HepG2 (cell line): ENCODE data around the gene INAFM1. TPM values are rescaled to one million over a fixed set of nuclear protein-coding genes. Genes with fewer than 3 reads are reported as not detected.

Experiments used
- ATF1 ChIP-seq: IDR thresholded peaks from 2 replicates; pipeline ENCODE4 v1.6.1; 2016; ENCODE audit warnings: mild to moderate bottlenecking, control low read depth
- BRCA1 ChIP-seq: sonication (generic); formaldehyde crosslinking; IDR thresholded peaks from 2 replicates; pipeline ENCODE4 v1.4.0; 2020; ENCODE audit warnings: missing genetic modification reagents
- CREB1 ChIP-seq, 2 experiments: fragments of 450-650 bp in 1 of 2; IDR thresholded peaks; 2 replicates each; pipeline ENCODE4 v1.6.1; 2016 to 2017; ENCODE audit warnings: control low read depth in 1 of 2, mild to moderate bottlenecking in 1 of 2, missing compliant biosample characterization in 1 of 2, missing genetic modification characterization in 1 of 2
- GFI1 ChIP-seq: sonication (generic); formaldehyde crosslinking; IDR thresholded peaks from 2 replicates; pipeline ENCODE4 v1.5.0; 2020; ENCODE audit warnings: missing genetic modification reagents, mild to moderate bottlenecking, borderline replicate concordance
- HHEX ChIP-seq: IDR thresholded peaks from 2 replicates; pipeline ENCODE4 v1.6.1; 2016; ENCODE audit warnings: control low read depth
- HNRNPK ChIP-seq: fragments of 200-400 bp; formaldehyde crosslinking; IDR thresholded peaks from 2 replicates; pipeline ENCODE4 v1.6.1; 2018; ENCODE audit warnings: low read length, low read depth, moderate library complexity, mild to moderate bottlenecking; ENCODE audit not compliant: poor library complexity, severe bottlenecking
- JUND ChIP-seq: sonication (generic); formaldehyde crosslinking; IDR thresholded peaks from 2 replicates; pipeline ENCODE4 v1.8.0; 2022; ENCODE audit warnings: mild to moderate bottlenecking, missing genetic modification reagents
- MTF1 ChIP-seq: sonication (generic); formaldehyde crosslinking; IDR thresholded peaks from 2 replicates; pipeline ENCODE4 v1.5.0; 2020; ENCODE audit warnings: missing genetic modification reagents
- NBN ChIP-seq: fragments of 450-650 bp; conservative IDR thresholded peaks from 2 replicates; pipeline ENCODE4 v1.6.1; 2017
- NFYC ChIP-seq: IDR thresholded peaks from 2 replicates; pipeline ENCODE4 v1.6.1; 2016; ENCODE audit warnings: missing genetic modification reagents, missing compliant biosample characterization
- NPAS2 ChIP-seq: sonication (generic); formaldehyde crosslinking; IDR thresholded peaks from 2 replicates; pipeline ENCODE4 v1.8.0; 2022; ENCODE audit warnings: mild to moderate bottlenecking, missing genetic modification reagents, borderline replicate concordance
- NR2F2 ChIP-seq: IDR thresholded peaks from 2 replicates; pipeline ENCODE4 v1.6.1; 2012; ENCODE audit warnings: low read depth, inconsistent platforms, borderline replicate concordance
- PCBP2 ChIP-seq: fragments of 200-400 bp; formaldehyde crosslinking; optimal IDR thresholded peaks from 2 replicates; pipeline ENCODE3; 2018; ENCODE audit warnings: low read length, low read depth; ENCODE audit not compliant: poor library complexity, severe bottlenecking
- REPIN1 ChIP-seq: sonication (generic); formaldehyde crosslinking; IDR thresholded peaks from 2 replicates; pipeline ENCODE4 v1.8.0; 2022; ENCODE audit warnings: missing genetic modification reagents, low read depth, mild to moderate bottlenecking, borderline replicate concordance
- SRF ChIP-seq: IDR thresholded peaks from 2 replicates; pipeline ENCODE4 v1.6.1; 2011; ENCODE audit warnings: mild to moderate bottlenecking, low read depth, low read length, moderate library complexity
- ZBTB3 ChIP-seq: sonication (generic); formaldehyde crosslinking; IDR thresholded peaks from 2 replicates; pipeline ENCODE4 v1.4.0; 2020; ENCODE audit warnings: low read depth, mild to moderate bottlenecking, moderate library complexity, missing genetic modification reagents, borderline replicate concordance
- ZBTB7A ChIP-seq: sonication (generic); formaldehyde crosslinking; IDR thresholded peaks from 2 replicates; pipeline ENCODE4 v1.8.0; 2022; ENCODE audit warnings: mild to moderate bottlenecking, missing genetic modification reagents
- ZC3H13 ChIP-seq: sonication (generic); formaldehyde crosslinking; IDR thresholded peaks from 2 replicates; pipeline ENCODE4 v1.8.1; 2023; ENCODE audit warnings: mild to moderate bottlenecking, missing genetic modification reagents, moderate library complexity
- ZMYM2 ChIP-seq: sonication (generic); formaldehyde crosslinking; IDR thresholded peaks from 2 replicates; pipeline ENCODE4 v1.8.0; 2022; ENCODE audit warnings: mild to moderate bottlenecking, missing genetic modification reagents
- ZNF451 ChIP-seq: sonication (generic); formaldehyde crosslinking; IDR thresholded peaks from 2 replicates; pipeline ENCODE4 v1.5.0; 2020; ENCODE audit warnings: mild to moderate bottlenecking, missing genetic modification reagents
- ZNF501 ChIP-seq: sonication (generic); formaldehyde crosslinking; IDR thresholded peaks from 2 replicates; pipeline ENCODE4 v1.5.1; 2020; ENCODE audit warnings: mild to moderate bottlenecking, moderate library complexity, missing genetic modification reagents
- ZNF614 ChIP-seq: IDR thresholded peaks from 2 replicates; pipeline ENCODE4 v1.6.1; 2018; ENCODE audit warnings: missing biosample characterization, missing genetic modification reagents, inconsistent platforms, borderline replicate concordance
- ZNF780A ChIP-seq: sonication (generic); formaldehyde crosslinking; IDR thresholded peaks from 2 replicates; pipeline ENCODE4 v1.8.0; 2022; ENCODE audit warnings: mild to moderate bottlenecking, missing genetic modification reagents, moderate library complexity
- ZSCAN9 ChIP-seq: IDR thresholded peaks from 2 replicates; pipeline ENCODE4 v1.6.1; 2016; ENCODE audit warnings: borderline replicate concordance
- polyA plus RNA-seq, 8 experiments: library from polyadenylated mRNA; depleted of rRNA in 3 of 8; stranded (reverse) in 7 of 8; unstranded in 1 of 8; fragments of >200 nt; fragmentation: Illumina TruSeq in 4 of 8; extraction: Trizol in 4 of 8; gene quantifications; 2 replicates each; pipeline versions ENCODE4 v1.2.1 to v1.2.3, GENCODE V29; 2011 to 2016; ENCODE audit warnings: low read depth in 4 of 8, missing spikeins in 1 of 8, mixed read lengths in 1 of 8; ENCODE audit not compliant: insufficient read depth in 1 of 8
- total RNA-seq, 5 experiments: library from RNA; depleted of rRNA; stranded (reverse); fragments of >200 nt; fragmentation: Illumina TruSeq; extraction: Trizol; gene quantifications; 2 replicates each; pipeline ENCODE4 v1.2.3, GENCODE V29; 2016; ENCODE audit warnings: low read depth in 1 of 5
- TF ChIP-seq, protein P1 (sequence below): sonication (generic); formaldehyde crosslinking; IDR thresholded peaks from 2 replicates; pipeline ENCODE4 v1.5.0; 2020; ENCODE audit warnings: mild to moderate bottlenecking, missing genetic modification reagents
- TF ChIP-seq, protein P2 (sequence below): sonication (generic); formaldehyde crosslinking; IDR thresholded peaks from 2 replicates; pipeline ENCODE4 v1.4.0; 2020; ENCODE audit warnings: low read depth, mild to moderate bottlenecking, missing genetic modification reagents
- TF ChIP-seq, protein P3 (sequence below): sonication (generic); formaldehyde crosslinking; conservative IDR thresholded peaks from 2 replicates; pipeline ENCODE4 v1.8.1; 2023; ENCODE audit warnings: missing genetic modification reagents

The INAFM1 gene
- total and polyA plus RNA-seq, 2 of the 13 experiments (the other 11 are each of a cell fraction or from before 2014, with no cell fraction given) = 0.88 to 1.9 TPM

DNA sequence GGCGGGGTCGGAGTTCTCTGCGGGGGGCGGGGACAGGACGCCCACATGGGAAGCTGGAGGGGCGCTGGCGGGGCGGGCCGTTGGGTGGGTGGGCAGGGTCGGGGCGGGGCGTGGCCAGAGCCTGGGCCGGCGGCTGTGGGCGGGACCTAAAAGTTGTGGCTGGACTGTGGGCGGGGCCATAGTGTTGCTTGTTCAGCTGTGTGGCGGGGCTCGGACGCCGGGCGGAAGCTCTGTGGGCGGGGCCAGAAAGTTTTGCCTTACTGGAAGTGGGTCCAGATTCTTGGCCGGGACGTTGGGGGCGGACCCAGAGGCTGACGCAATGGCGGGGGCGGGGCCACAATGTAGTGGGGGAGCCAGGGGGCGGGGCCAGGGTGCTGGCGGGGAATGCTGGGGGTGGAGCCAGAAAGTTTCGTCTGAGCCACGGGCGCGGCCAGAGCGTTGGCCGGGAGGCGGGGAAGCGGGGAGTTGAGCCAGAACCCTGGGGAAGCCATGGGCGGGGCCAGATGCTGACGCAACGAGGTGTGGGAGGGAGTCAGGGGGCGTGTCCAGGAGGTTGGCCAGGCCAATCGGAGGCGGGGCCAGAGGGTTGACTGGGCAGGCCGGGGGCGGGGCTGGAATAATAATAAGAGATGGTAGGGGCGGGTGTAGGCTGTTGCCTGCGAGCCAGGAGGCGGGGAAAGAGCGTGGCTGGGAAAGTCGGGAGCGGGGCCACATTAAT, 17.8 kb upstream of the INAFM1 start (continued):
- TF ChIP-seq HHEX (CRISPR knock-in tag) = no peak
- TF ChIP-seq SRF = no peak
- TF ChIP-seq ZNF501 (CRISPR knock-in tag) = no peak
- TF ChIP-seq ZNF451 (CRISPR knock-in tag) = no peak
- no peak for TF ChIP-seq NBN
- no peak for TF ChIP-seq ZSCAN9 (CRISPR knock-in tag)
- TF ChIP-seq JUND (CRISPR knock-in tag) = no peak
- no peak for TF ChIP-seq NR2F2
- no peak; the same call in 1 of the 2 replicates for TF ChIP-seq NFYC
- TF ChIP-seq PCBP2 = no peak
- TF ChIP-seq ATF1 (CRISPR knock-in tag) = no peak
- TF ChIP-seq HNRNPK = peak; percentile 83
- no peak for TF ChIP-seq MTF1
- no peak for TF ChIP-seq REPIN1 (CRISPR knock-in tag)
- no peak for TF ChIP-seq BRCA1 (CRISPR knock-in tag)
- TF ChIP-seq, protein P1, sequence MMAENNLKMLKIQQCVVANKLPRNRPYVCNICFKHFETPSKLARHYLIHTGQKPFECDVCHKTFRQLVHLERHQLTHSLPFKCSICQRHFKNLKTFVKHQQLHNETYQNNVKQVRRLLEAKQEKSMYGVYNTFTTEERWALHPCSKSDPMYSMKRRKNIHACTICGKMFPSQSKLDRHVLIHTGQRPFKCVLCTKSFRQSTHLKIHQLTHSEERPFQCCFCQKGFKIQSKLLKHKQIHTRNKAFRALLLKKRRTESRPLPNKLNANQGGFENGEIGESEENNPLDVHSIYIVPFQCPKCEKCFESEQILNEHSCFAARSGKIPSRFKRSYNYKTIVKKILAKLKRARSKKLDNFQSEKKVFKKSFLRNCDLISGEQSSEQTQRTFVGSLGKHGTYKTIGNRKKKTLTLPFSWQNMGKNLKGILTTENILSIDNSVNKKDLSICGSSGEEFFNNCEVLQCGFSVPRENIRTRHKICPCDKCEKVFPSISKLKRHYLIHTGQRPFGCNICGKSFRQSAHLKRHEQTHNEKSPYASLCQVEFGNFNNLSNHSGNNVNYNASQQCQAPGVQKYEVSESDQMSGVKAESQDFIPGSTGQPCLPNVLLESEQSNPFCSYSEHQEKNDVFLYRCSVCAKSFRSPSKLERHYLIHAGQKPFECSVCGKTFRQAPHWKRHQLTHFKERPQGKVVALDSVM (CRISPR knock-in tag) = no peak
- TF ChIP-seq CREB1 (IDR thresholded peaks at IDR 0.05) = peak; percentile 71
- TF ChIP-seq CREB1 (CRISPR knock-in tag; IDR thresholded peaks at IDR 0.05) = no peak; the same call in 1 of the 2 replicates
- TF ChIP-seq ZC3H13 = no peak
- TF ChIP-seq GFI1 (CRISPR knock-in tag) = no peak
- TF ChIP-seq ZNF614 = no peak
- TF ChIP-seq ZBTB7A = no peak
- TF ChIP-seq, protein P2, sequence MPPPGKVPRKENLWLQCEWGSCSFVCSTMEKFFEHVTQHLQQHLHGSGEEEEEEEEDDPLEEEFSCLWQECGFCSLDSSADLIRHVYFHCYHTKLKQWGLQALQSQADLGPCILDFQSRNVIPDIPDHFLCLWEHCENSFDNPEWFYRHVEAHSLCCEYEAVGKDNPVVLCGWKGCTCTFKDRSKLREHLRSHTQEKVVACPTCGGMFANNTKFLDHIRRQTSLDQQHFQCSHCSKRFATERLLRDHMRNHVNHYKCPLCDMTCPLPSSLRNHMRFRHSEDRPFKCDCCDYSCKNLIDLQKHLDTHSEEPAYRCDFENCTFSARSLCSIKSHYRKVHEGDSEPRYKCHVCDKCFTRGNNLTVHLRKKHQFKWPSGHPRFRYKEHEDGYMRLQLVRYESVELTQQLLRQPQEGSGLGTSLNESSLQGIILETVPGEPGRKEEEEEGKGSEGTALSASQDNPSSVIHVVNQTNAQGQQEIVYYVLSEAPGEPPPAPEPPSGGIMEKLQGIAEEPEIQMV (CRISPR knock-in tag) = no peak
- TF ChIP-seq NPAS2 (CRISPR knock-in tag) = no peak
- TF ChIP-seq ZNF780A (CRISPR knock-in tag) = no peak
- no peak for TF ChIP-seq ZBTB3 (CRISPR knock-in tag)
- TF ChIP-seq, protein P3, sequence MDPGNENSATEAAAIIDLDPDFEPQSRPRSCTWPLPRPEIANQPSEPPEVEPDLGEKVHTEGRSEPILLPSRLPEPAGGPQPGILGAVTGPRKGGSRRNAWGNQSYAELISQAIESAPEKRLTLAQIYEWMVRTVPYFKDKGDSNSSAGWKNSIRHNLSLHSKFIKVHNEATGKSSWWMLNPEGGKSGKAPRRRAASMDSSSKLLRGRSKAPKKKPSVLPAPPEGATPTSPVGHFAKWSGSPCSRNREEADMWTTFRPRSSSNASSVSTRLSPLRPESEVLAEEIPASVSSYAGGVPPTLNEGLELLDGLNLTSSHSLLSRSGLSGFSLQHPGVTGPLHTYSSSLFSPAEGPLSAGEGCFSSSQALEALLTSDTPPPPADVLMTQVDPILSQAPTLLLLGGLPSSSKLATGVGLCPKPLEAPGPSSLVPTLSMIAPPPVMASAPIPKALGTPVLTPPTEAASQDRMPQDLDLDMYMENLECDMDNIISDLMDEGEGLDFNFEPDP (CRISPR knock-in tag) = no peak
- no peak for TF ChIP-seq ZMYM2 (CRISPR knock-in tag)
